GM23338 (cell line): ENCODE results near the gene UQCC5. TPM values are rescaled to one million over a fixed set of nuclear protein-coding genes. Genes with fewer than 3 reads are reported as not detected.

Source experiments
- CTCF ChIP-seq, 2 experiments: fragments of 200-600 bp in 1 of 2; sonication (generic) in 1 of 2; conservative IDR thresholded peaks; 2 replicates each; pipeline versions ENCODE4 v1.5.1 to v1.6.1; 2016 to 2017; ENCODE audit warnings: antibody characterized with exemption in 2 of 2, low read depth in 2 of 2, mild to moderate bottlenecking in 2 of 2, moderate library complexity in 1 of 2
- ETS1 ChIP-seq: IDR thresholded peaks from 2 replicates; pipeline ENCODE4 v1.6.1; 2016; ENCODE audit warnings: antibody characterized with exemption
- REST ChIP-seq: IDR thresholded peaks from one replicate; pipeline ENCODE4 v1.6.1; 2018; ENCODE audit warnings: antibody characterized with exemption; ENCODE audit not compliant: unreplicated experiment
- ZNF331 ChIP-seq: fragments of 250-450 bp; sonication (Bioruptor Pico); IDR thresholded peaks from 2 replicates; pipeline ENCODE4 v1.5.0; 2020; ENCODE audit warnings: low read depth, mild to moderate bottlenecking, moderate library complexity
- polyA plus RNA-seq: library from polyadenylated mRNA; unstranded; fragments of >200 nt; fragmentation: Nextera tagmentation; extraction: Ambion mirVana; gene quantifications from 2 replicates; pipeline ENCODE4 v1.2.1, GENCODE V29; 2016
- small RNA-seq: library from RNA; depleted of rRNA; stranded (forward); fragments of <200 nt; gene quantifications from one replicate; pipeline ENCODE3, GENCODE V24; 2014; ENCODE audit warnings: low replicate concordance
- total RNA-seq: library from RNA; depleted of rRNA; stranded (reverse); fragments of >200 nt; shearing (Covaris generic); gene quantifications from 2 replicates; pipeline ENCODE4 v1.2.3, GENCODE V29; 2014; rRNA removed

UQCC5 gene
- total and polyA plus RNA-seq, 2 experiments from 2014 or later: 2.6 to 156 TPM

GRCh38 chr3:52574056-52574965 lies 37.9 kb downstream of the UQCC5 start (continued):
- TF ChIP-seq ETS1 (no peak), REST (no peak), CTCF (conservative IDR thresholded peaks at IDR 0.05; ENCODE audit: low read depth in 2 of 2) (no peak), ZNF331 (CRISPR knock-in tag) (no peak)

Small RNAs within 50 kb of the gene (small RNA-seq; reads per million reads assigned to genes)
- gene RNU6-856P (not detected), gene RNU6ATAC16P (not detected)

Other genes with a start within 250 kb of the UQCC5 start
- gene GLYCTK, start 248.8 kb upstream of the UQCC5 start, total RNA-seq: 7.5 and 8.3 TPM in 2 replicates
- 3.0 and 3.8 TPM in 2 replicates for gene GLYCTK, start 248.8 kb upstream of the UQCC5 start, polyA plus RNA-seq
- gene DNAH1, start 220.3 kb upstream of the UQCC5 start, total RNA-seq: 0.35 and 1.8 TPM in 2 replicates
- 0.17 and 0.81 TPM in 2 replicates for gene DNAH1, start 220.3 kb upstream of the UQCC5 start, polyA plus RNA-seq
- gene BAP1, start 126.6 kb upstream of the UQCC5 start, total RNA-seq: 78.1 and 95.7 TPM in 2 replicates
- gene BAP1, start 126.6 kb upstream of the UQCC5 start, polyA plus RNA-seq: 28.5 and 30.4 TPM in 2 replicates
- gene PHF7, start 125.9 kb upstream of the UQCC5 start, total RNA-seq: 7.0 and 12.2 TPM in 2 replicates
- gene PHF7, start 125.9 kb upstream of the UQCC5 start, polyA plus RNA-seq: 16.3 and 17.1 TPM in 2 replicates
- 2.2 and 2.5 TPM in 2 replicates for gene SEMA3G, start 91.5 kb upstream of the UQCC5 start, total RNA-seq
- 0.47 and 0.56 TPM in 2 replicates for gene SEMA3G, start 91.5 kb upstream of the UQCC5 start, polyA plus RNA-seq
- 1.7 and 6.5 TPM in 2 replicates for gene TNNC1, start 82.6 kb upstream of the UQCC5 start, total RNA-seq
- gene TNNC1, start 82.6 kb upstream of the UQCC5 start, polyA plus RNA-seq: 6.9 and 8.3 TPM in 2 replicates
- gene NISCH, start 81.0 kb upstream of the UQCC5 start, total RNA-seq: 65.9 and 76.4 TPM in 2 replicates
- 16.7 and 18.4 TPM in 2 replicates for gene NISCH, start 81.0 kb upstream of the UQCC5 start, polyA plus RNA-seq
- 0.90 and 3.0 TPM in 2 replicates for gene STAB1, start 41.3 kb upstream of the UQCC5 start, total RNA-seq
- 1.1 and 1.9 TPM in 2 replicates for gene STAB1, start 41.3 kb upstream of the UQCC5 start, polyA plus RNA-seq
- 287 and 324 TPM in 2 replicates for gene NT5DC2, start 2.7 kb upstream of the UQCC5 start, total RNA-seq
- gene NT5DC2, start 2.7 kb upstream of the UQCC5 start, polyA plus RNA-seq: 260 and 269 TPM in 2 replicates
- 72.5 and 80.7 TPM in 2 replicates for gene PBRM1, start 149.3 kb downstream of the UQCC5 start, total RNA-seq
- 40.8 and 57.5 TPM in 2 replicates for gene PBRM1, start 149.3 kb downstream of the UQCC5 start, polyA plus RNA-seq
- gene GNL3, start 149.4 kb downstream of the UQCC5 start, total RNA-seq: 138 and 169 TPM in 2 replicates
- gene GNL3, start 149.4 kb downstream of the UQCC5 start, polyA plus RNA-seq: 177 and 205 TPM in 2 replicates
- 40.8 and 50.7 TPM in 2 replicates for gene GLT8D1, start 169.2 kb downstream of the UQCC5 start, total RNA-seq
- gene GLT8D1, start 169.2 kb downstream of the UQCC5 start, polyA plus RNA-seq: 24.6 and 30.0 TPM in 2 replicates
- 165 and 187 TPM in 2 replicates for gene SPCS1, start 169.5 kb downstream of the UQCC5 start, total RNA-seq
- gene SPCS1, start 169.5 kb downstream of the UQCC5 start, polyA plus RNA-seq: 277 and 288 TPM in 2 replicates
- 26.1 and 42.7 TPM in 2 replicates for gene NEK4, start 234.3 kb downstream of the UQCC5 start, total RNA-seq
- 8.6 and 9.0 TPM in 2 replicates for gene NEK4, start 234.3 kb downstream of the UQCC5 start, polyA plus RNA-seq
- not detected in 2 replicates for gene ITIH1, start 241.0 kb downstream of the UQCC5 start, total RNA-seq
- not detected in 2 replicates for gene ITIH1, start 241.0 kb downstream of the UQCC5 start, polyA plus RNA-seq